ENCODE data around the gene MAD1L1.

MAD1L1 gene

GRCh38 chr7:2024567-2024918 lies 208.2 kb downstream of the MAD1L1 start:
- H3K4me2 ChIP-seq (ENCODE audit: low read depth, low read length, poor library complexity, severe bottlenecking), result no peak overlapping the region
- H3K79me2 ChIP-seq (ENCODE audit: insufficient read depth, low read length), result 0 out of 2 replicates have a peak, but pooled peaks cover 3% of the 10 kb centered on the region
- no peaks in the 10 kb centered on the region for H3F3A ChIP-seq (ENCODE audit: insufficient read depth)
- peaks cover 32% of the 10 kb centered on the region for H3K9me3 ChIP-seq (ENCODE audit: insufficient read depth, low read length)
- H3K27ac ChIP-seq (ENCODE audit: low read depth, low read length), result no peak overlapping the region
- H2AFZ ChIP-seq (ENCODE audit: low read depth, low read length, severe bottlenecking), result no peak overlapping the region
- TF ChIP-seq, protein P1, sequence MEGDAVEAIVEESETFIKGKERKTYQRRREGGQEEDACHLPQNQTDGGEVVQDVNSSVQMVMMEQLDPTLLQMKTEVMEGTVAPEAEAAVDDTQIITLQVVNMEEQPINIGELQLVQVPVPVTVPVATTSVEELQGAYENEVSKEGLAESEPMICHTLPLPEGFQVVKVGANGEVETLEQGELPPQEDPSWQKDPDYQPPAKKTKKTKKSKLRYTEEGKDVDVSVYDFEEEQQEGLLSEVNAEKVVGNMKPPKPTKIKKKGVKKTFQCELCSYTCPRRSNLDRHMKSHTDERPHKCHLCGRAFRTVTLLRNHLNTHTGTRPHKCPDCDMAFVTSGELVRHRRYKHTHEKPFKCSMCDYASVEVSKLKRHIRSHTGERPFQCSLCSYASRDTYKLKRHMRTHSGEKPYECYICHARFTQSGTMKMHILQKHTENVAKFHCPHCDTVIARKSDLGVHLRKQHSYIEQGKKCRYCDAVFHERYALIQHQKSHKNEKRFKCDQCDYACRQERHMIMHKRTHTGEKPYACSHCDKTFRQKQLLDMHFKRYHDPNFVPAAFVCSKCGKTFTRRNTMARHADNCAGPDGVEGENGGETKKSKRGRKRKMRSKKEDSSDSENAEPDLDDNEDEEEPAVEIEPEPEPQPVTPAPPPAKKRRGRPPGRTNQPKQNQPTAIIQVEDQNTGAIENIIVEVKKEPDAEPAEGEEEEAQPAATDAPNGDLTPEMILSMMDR (IDR thresholded peaks at IDR 0.05; ENCODE audit: insufficient read depth, low read length, poor library complexity, severe bottlenecking), result no peak
- TF ChIP-seq EZH2phosphoT487 (conservative IDR thresholded peaks at IDR 0.05; ENCODE audit: low read length), result no peak
- no peaks in the 10 kb centered on the region for H3K9me2 ChIP-seq (replicated peaks; ENCODE audit: insufficient read depth, low read length)
- no peak overlapping the region for H3K4me3 ChIP-seq (ENCODE audit: insufficient read depth, low read length, poor library complexity, severe bottlenecking)
- H4K20me1 ChIP-seq (ENCODE audit: low read depth, low read length), result no peaks in the 10 kb centered on the region
- no peaks in the 10 kb centered on the region for H3K27me3 ChIP-seq (ENCODE audit: low read length)
- H3K9ac ChIP-seq (ENCODE audit: low read length), result no peak overlapping the region
- peaks cover 19% of the 10 kb centered on the region for H3K36me3 ChIP-seq (ENCODE audit: low read length)

DNA sequence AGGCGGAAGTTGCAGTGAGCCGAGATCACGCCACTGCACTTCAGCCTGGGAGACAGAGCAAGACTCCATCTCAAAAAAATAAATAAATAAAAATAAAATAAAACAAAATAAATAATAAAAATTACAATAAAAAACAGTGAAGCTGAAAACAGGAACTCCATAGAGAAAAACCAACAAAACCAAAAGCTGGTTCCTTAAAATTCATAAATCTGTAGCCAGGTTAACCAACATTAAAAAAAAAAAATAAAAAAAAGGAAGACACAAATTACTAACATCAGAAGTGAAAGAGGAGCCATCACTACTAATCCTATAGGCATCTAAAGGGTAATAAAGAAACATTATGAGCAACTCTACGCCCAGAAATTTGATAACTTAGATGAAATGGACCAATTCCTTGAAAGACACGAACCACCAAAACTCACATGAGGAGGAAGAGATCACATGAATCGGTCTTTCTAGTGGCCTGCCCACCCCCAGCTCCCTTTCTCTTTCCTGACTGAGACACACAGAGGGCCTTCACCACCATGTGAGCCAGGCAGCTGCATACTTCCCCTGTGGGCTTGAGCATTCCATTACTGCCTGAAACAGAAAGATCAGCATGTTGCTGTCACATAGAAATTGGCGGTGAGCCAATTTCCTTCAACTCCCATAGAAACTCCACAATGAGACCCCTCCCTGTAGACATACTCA lies 208.7 kb downstream of the MAD1L1 start:
- no peak overlapping the region for H3K27ac ChIP-seq (ENCODE audit: low read depth, low read length)
- H3K27me3 ChIP-seq (ENCODE audit: low read length), result no peaks in the 10 kb centered on the region
- peaks cover 19% of the 10 kb centered on the region for H3K36me3 ChIP-seq (ENCODE audit: low read length)
- no peak overlapping the region for H3K4me3 ChIP-seq (ENCODE audit: insufficient read depth, low read length, poor library complexity, severe bottlenecking)
- no peak overlapping the region for H2AFZ ChIP-seq (ENCODE audit: low read depth, low read length, severe bottlenecking)
- H4K20me1 ChIP-seq (ENCODE audit: low read depth, low read length), result no peaks in the 10 kb centered on the region
- H3K9me3 ChIP-seq (ENCODE audit: insufficient read depth, low read length), result peaks cover 29% of the 10 kb centered on the region
- 0 out of 2 replicates have a peak, but pooled peaks cover 3% of the 10 kb centered on the region for H3K79me2 ChIP-seq (ENCODE audit: insufficient read depth, low read length)
- H3F3A ChIP-seq (ENCODE audit: insufficient read depth), result no peaks in the 10 kb centered on the region
- TF ChIP-seq EZH2phosphoT487 (conservative IDR thresholded peaks at IDR 0.05; ENCODE audit: low read length), result no peak
- TF ChIP-seq, protein P1 (IDR thresholded peaks at IDR 0.05; ENCODE audit: insufficient read depth, low read length, poor library complexity, severe bottlenecking), result no peak
- no peak overlapping the region for H3K9ac ChIP-seq (ENCODE audit: low read length)
- H3K9me2 ChIP-seq (replicated peaks; ENCODE audit: insufficient read depth, low read length), result no peaks in the 10 kb centered on the region
- H3K4me2 ChIP-seq (ENCODE audit: low read depth, low read length, poor library complexity, severe bottlenecking), result no peak overlapping the region

DNA sequence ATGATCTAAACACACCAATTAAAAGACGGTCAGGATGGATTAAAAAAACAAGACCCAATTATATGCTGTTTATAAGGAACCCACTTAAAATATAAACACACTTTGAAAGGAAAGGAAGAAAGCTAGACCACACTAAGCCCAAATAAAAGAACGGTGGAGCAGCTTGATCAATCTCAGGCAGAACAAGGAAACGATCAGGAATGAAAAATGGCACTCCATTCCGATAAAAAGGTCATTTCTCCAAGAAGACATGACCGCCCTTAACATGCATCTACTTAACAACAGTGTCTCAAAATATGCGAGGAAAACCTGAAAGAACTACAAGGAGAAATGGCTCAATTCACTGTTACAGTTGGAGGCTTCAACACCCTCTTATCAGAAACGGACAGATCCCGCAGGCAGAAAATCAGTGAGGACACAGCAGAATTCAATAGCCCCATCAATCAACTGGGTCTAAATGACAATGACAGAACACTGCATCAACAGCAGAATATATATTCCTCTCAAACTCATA lies 210.0 kb downstream of the MAD1L1 start:
- Histone ChIP-seq H2AFZ (ENCODE audit: low read depth, low read length, severe bottlenecking) (no peak overlapping the region), H3K9ac (ENCODE audit: low read length) (no peak overlapping the region), H3K9me3 (ENCODE audit: insufficient read depth, low read length) (peaks cover 22% of the 10 kb centered on the region), H3K27me3 (ENCODE audit: low read length) (no peaks in the 10 kb centered on the region), H3K9me2 (replicated peaks; ENCODE audit: insufficient read depth, low read length) (no peaks in the 10 kb centered on the region), H3K4me2 (ENCODE audit: low read depth, low read length, poor library complexity, severe bottlenecking) (no peak overlapping the region), H3K27ac (ENCODE audit: low read depth, low read length) (no peak overlapping the region), H3F3A (ENCODE audit: insufficient read depth) (no peaks in the 10 kb centered on the region), H3K4me3 (ENCODE audit: insufficient read depth, low read length, poor library complexity, severe bottlenecking) (no peak overlapping the region), H4K20me1 (ENCODE audit: low read depth, low read length) (no peaks in the 10 kb centered on the region), H3K79me2 (ENCODE audit: insufficient read depth, low read length) (0 out of 2 replicates have a peak, but pooled peaks cover 3% of the 10 kb centered on the region), H3K36me3 (ENCODE audit: low read length) (peaks cover 19% of the 10 kb centered on the region)
- TF ChIP-seq, protein P1 (IDR thresholded peaks at IDR 0.05; ENCODE audit: insufficient read depth, low read length, poor library complexity, severe bottlenecking), result no peak
- no peak for TF ChIP-seq EZH2phosphoT487 (conservative IDR thresholded peaks at IDR 0.05; ENCODE audit: low read length)
